HEK293 (cell line): Measurements from ENCODE around the gene FILIP1L.

Experiments used
- CTCF ChIP-seq: fragments of 450-650 bp; formaldehyde crosslinking; IDR thresholded peaks from 2 replicates; pipeline ENCODE4 v1.5.1; 2016; ENCODE audit warnings: missing biosample characterization, missing genetic modification characterization
- ZFP37 ChIP-seq: fragments of 450-650 bp; formaldehyde crosslinking; IDR thresholded peaks from 2 replicates; pipeline ENCODE4 v1.5.1; 2016; ENCODE audit warnings: missing biosample characterization, missing genetic modification characterization
- ZIC2 ChIP-seq: fragments of 450-650 bp; formaldehyde crosslinking; IDR thresholded peaks from 2 replicates; pipeline ENCODE4 v1.5.1; 2016; ENCODE audit warnings: missing biosample characterization, missing genetic modification characterization
- ZNF132 ChIP-seq: fragments of 450-650 bp; formaldehyde crosslinking; IDR thresholded peaks from 2 replicates; pipeline ENCODE4 v1.5.1; 2017; ENCODE audit warnings: missing biosample characterization, missing genetic modification characterization, borderline replicate concordance
- ZNF138 ChIP-seq: fragments of 450-650 bp; formaldehyde crosslinking; IDR thresholded peaks from 2 replicates; pipeline ENCODE4 v1.5.1; 2016; ENCODE audit warnings: missing biosample characterization, missing genetic modification characterization, borderline replicate concordance
- ZNF223 ChIP-seq: fragments of 450-650 bp; formaldehyde crosslinking; IDR thresholded peaks from 2 replicates; pipeline ENCODE4 v1.5.1; 2016; ENCODE audit warnings: missing biosample characterization, missing genetic modification characterization

GRCh38 chr3:100157685-100158084 is 43.4 kb upstream of the FILIP1L start:
- no peak for TF ChIP-seq CTCF
- TF ChIP-seq ZNF138 (tag by site-specific recombination): no peak
- TF ChIP-seq ZNF132 (tag by site-specific recombination): no peak
- TF ChIP-seq ZNF223 (tag by site-specific recombination): no peak
- TF ChIP-seq ZFP37 (tag by site-specific recombination): no peak
- no peak for TF ChIP-seq ZIC2 (tag by site-specific recombination)
